ENCODE measurements around the gene KCNK7. TPM values are rescaled to one million over a fixed set of nuclear protein-coding genes. Genes with fewer than 3 reads are reported as not detected.
A peak's percentile ranks its signal among the peaks of the same experiment; 100 is the strongest.

KCNK7 gene
- polyA plus RNA-seq, 1 of the 3 experiments (the other 2 are of a cell fraction) = 0.58 TPM

GRCh38 chr11:65546217-65546958, 49.2 kb downstream of the KCNK7 start:
- Histone ChIP-seq H3K4me3 (ENCODE audit: low read depth in 2 of 2, low read length in 1 of 2) (no peak overlapping the region), H2AFZ (ENCODE audit: low read depth) (no peak overlapping the region), H3K36me3 (replicated peaks in 1 of 2; ENCODE audit: control insufficient read depth in 1 of 2, insufficient read depth in 2 of 2, low read length in 1 of 2) (peaks cover 21 to 50% of the 10 kb centered on the region in 2 experiments), H3F3A (replicated peaks; ENCODE audit: insufficient read depth) (peaks cover 8% of the 10 kb centered on the region), H3K9me2 (no peaks in the 10 kb centered on the region), H3K79me2 (ENCODE audit: insufficient read depth) (0 out of 2 replicates have a peak, but pooled peaks cover 6% of the 10 kb centered on the region), H4K20me1 (ENCODE audit: insufficient read depth) (0 out of 2 replicates have a peak, but pooled peaks cover 1% of the 10 kb centered on the region), H3K4me1 (ENCODE audit: control insufficient read depth in 1 of 2, insufficient read depth in 2 of 2, low read depth in 1 of 2, low read length in 1 of 2) (peaks cover 0 to 3% of the 10 kb centered on the region in 2 experiments; a peak in 1 of 4 replicates), H3K9ac (no peak overlapping the region), H3K27me3 (ENCODE audit: insufficient read depth) (no peaks in the 10 kb centered on the region), H3K4me2 (no peak overlapping the region), H3K27ac (ENCODE audit: low read depth in 2 of 2, low read length in 1 of 2) (no peak overlapping the region), H3K9me3 (no peaks in the 10 kb centered on the region)
- ChIA-PET POLR2A (no interaction called here), CTCF (interaction anchor here (0.8 to 13.1 kb wide), 3 partner anchors 10 to 38 kb away, joined by 3 to 295 read pairs (median 53); partner anchors contain the start of genes EHBP1L1, FAM89B and ZNRD2)
- peak; percentile 88 for DNase-seq
- WGBS (ENCODE audit: low lambda C conversion rate) = 82% methylated on average over 44 of the region's 64 CpGs
- TF ChIP-seq NRF1 (IDR thresholded peaks at IDR 0.05; ENCODE audit: low read depth, low read length) = no peak
- no peak for TF ChIP-seq MEF2A (IDR thresholded peaks at IDR 0.05; ENCODE audit: borderline replicate concordance, low read depth)
- TF ChIP-seq RAD21 (IDR thresholded peaks at IDR 0.05; ENCODE audit: low read length) = no peak
- no peak for TF ChIP-seq FOXJ3 (CRISPR knock-in tag; IDR thresholded peaks at IDR 0.05)
- no peak for TF ChIP-seq RCOR1 (IDR thresholded peaks at IDR 0.05; ENCODE audit: low read length)
- TF ChIP-seq, protein P1, sequence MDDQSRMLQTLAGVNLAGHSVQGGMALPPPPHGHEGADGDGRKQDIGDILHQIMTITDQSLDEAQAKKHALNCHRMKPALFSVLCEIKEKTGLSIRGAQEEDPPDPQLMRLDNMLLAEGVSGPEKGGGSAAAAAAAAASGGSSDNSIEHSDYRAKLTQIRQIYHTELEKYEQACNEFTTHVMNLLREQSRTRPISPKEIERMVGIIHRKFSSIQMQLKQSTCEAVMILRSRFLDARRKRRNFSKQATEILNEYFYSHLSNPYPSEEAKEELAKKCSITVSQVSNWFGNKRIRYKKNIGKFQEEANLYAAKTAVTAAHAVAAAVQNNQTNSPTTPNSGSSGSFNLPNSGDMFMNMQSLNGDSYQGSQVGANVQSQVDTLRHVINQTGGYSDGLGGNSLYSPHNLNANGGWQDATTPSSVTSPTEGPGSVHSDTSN (IDR thresholded peaks at IDR 0.05) = no peak
- no peak for TF ChIP-seq RFX5 (IDR thresholded peaks at IDR 0.05; ENCODE audit: low read length)
- TF ChIP-seq GABPA (IDR thresholded peaks at IDR 0.05; ENCODE audit: low read depth) = no peak
- TF ChIP-seq RXRA (IDR thresholded peaks at IDR 0.05; ENCODE audit: borderline replicate concordance, low read depth) = no peak
- TF ChIP-seq EP300 (IDR thresholded peaks at IDR 0.05; ENCODE audit: borderline replicate concordance in 1 of 2, low read depth in 1 of 2, low read length in 1 of 2) = no peak
- TF ChIP-seq ELF1 (IDR thresholded peaks at IDR 0.05) = no peak
- no peak for TF ChIP-seq FOXM1 (IDR thresholded peaks at IDR 0.05; ENCODE audit: low read depth)
- TF ChIP-seq SMC3 (IDR thresholded peaks at IDR 0.05; ENCODE audit: low read depth, low read length) = no peak
- TF ChIP-seq, protein P2, sequence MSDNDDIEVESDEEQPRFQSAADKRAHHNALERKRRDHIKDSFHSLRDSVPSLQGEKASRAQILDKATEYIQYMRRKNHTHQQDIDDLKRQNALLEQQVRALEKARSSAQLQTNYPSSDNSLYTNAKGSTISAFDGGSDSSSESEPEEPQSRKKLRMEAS (IDR thresholded peaks at IDR 0.05; ENCODE audit: low read depth) = no peak
- TF ChIP-seq NFIC (IDR thresholded peaks at IDR 0.05; ENCODE audit: borderline replicate concordance) = no peak
- TF ChIP-seq REST (IDR thresholded peaks at IDR 0.05; ENCODE audit: low read depth, low read length) = no peak
- no peak for TF ChIP-seq GATA2 (CRISPR knock-in tag; IDR thresholded peaks at IDR 0.05)

All from SK-N-SH (cell line).